GM19240 (cell line): ENCODE data around the gene ERP27.

Experiments
- DNase-seq: peaks from one replicate; pipeline ENCODE4 v3.0.0; 2011; ENCODE audit warnings: low spot score; ENCODE audit not compliant: insufficient read length

The ERP27 gene

GRCh38 chr12:14871886-14872285 lies 66.5 kb downstream of the ERP27 start:
- DNase-seq: no peak

- DNase-seq: no peak
Measured at GRCh38 chr12:14871247-14871646, 67.1 kb downstream of the ERP27 start.

GRCh38 chr12:14868916-14869506 lies 69.3 kb downstream of the ERP27 start:
- no peak for DNase-seq
